Measurements from ENCODE around the gene TMEM141.

- TF ChIP-seq CTCF (conservative IDR thresholded peaks at IDR 0.05) (no peak), ZFX (IDR thresholded peaks at IDR 0.05) (no peak)
Observed at GRCh38 chr9:136753371-136754058, 37.6 kb upstream of the TMEM141 start.
